ENCODE results near the gene OTOS. TPM values are rescaled to one million over a fixed set of nuclear protein-coding genes. Genes with fewer than 3 reads are reported as not detected.

Gene OTOS
- total RNA-seq, 2 donors from 2014 or later, result not detected

DNA sequence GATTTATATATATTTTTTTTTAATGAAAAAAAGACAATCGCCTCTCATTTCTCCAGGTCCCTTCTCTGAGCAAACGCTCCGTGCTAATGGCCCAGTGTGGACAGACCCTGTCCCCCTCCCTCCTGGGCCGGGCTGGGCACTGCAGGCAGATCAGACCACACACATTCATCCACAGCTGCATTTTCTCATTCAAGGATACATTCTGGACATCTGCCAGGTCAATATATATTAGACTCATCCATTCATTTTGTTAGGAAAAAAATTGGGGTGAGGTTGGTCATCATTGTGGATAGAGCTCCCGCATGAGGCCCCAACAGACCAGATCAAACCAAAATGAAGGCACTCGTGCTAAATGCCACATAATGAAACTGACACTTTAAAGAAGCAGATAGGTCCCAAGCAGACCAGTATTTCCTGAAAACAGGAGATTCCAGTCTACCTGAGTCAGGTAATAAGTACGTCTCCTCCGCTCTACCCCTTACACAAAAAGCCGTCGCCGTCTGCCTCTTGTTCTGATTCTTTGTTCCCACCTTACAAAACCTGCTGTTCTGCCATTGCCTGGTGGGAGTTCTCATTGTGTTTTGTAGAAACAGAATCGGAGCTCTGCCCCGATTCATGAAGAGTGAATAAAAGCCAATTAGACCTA, 15.4 kb upstream of the OTOS start:
- Histone ChIP-seq H3K36me3 (no peaks in the 10 kb centered on the region), H3K4me1 (replicated peaks) (no peaks in the 10 kb centered on the region), H3K27ac (no peak overlapping the region), H3K9me3 (no peaks in the 10 kb centered on the region), H3K27me3 (replicated peaks; ENCODE audit: insufficient read depth) (no peaks in the 10 kb centered on the region), H3K4me3 (no peak overlapping the region)
- no peak for DNase-seq (ENCODE audit: low spot score)
- WGBS, result 66% methylated on average over 13 of the region's 13 CpGs
- TF ChIP-seq POLR2A (IDR thresholded peaks at IDR 0.05), result no peak
- TF ChIP-seq, protein P1, sequence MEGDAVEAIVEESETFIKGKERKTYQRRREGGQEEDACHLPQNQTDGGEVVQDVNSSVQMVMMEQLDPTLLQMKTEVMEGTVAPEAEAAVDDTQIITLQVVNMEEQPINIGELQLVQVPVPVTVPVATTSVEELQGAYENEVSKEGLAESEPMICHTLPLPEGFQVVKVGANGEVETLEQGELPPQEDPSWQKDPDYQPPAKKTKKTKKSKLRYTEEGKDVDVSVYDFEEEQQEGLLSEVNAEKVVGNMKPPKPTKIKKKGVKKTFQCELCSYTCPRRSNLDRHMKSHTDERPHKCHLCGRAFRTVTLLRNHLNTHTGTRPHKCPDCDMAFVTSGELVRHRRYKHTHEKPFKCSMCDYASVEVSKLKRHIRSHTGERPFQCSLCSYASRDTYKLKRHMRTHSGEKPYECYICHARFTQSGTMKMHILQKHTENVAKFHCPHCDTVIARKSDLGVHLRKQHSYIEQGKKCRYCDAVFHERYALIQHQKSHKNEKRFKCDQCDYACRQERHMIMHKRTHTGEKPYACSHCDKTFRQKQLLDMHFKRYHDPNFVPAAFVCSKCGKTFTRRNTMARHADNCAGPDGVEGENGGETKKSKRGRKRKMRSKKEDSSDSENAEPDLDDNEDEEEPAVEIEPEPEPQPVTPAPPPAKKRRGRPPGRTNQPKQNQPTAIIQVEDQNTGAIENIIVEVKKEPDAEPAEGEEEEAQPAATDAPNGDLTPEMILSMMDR (IDR thresholded peaks at IDR 0.05), result no peak
- TF ChIP-seq POLR2AphosphoS5 (IDR thresholded peaks at IDR 0.05), result no peak
- intact Hi-C loops (cut with DNase I), result no loop called here

DNA sequence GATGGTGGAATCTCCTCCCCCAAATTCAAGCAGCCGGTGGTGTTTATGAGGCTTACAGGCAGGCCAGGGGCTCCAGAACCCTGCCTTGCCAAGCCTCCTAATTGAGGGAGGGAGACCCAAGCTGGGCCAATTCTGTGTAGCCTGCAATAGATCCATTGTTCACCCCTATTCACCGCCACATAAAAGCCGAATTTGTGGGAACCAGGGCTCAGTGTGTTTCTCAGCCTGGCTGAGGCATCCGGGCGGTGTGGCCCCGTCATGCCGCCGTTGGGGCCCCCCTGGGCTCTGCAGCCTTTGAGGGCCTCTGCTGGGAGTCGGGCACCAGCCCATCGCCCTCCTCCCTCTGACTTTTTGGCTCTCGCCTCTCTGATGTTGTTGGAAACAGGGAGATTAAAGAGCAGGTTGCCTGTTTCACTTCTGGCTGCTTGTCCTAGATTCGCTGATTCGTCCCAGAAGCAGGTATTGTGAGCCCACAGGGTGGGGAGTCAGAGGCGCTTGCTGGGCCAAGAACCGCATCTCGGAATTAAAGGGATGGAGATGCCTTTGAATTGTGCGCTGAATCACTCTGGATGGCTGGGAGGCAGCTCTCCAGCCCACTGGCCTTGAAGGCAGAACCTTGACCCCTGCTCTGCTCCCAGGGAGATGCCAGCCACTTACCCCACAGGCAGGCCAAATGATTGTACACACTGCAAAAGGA, 14.7 kb upstream of the OTOS start:
- Histone ChIP-seq H3K27me3 (replicated peaks; ENCODE audit: insufficient read depth) (no peaks in the 10 kb centered on the region), H3K4me1 (replicated peaks) (no peaks in the 10 kb centered on the region), H3K9me3 (no peaks in the 10 kb centered on the region), H3K36me3 (no peaks in the 10 kb centered on the region), H3K4me3 (no peak overlapping the region), H3K27ac (no peak overlapping the region)
- 56% methylated on average over 17 of the region's 17 CpGs for WGBS
- no peak for DNase-seq (ENCODE audit: low spot score)
- TF ChIP-seq, protein P1 (IDR thresholded peaks at IDR 0.05), result no peak
- TF ChIP-seq POLR2AphosphoS5 (IDR thresholded peaks at IDR 0.05) (no peak), POLR2A (IDR thresholded peaks at IDR 0.05) (no peak)
- intact Hi-C loops (cut with DNase I), result no loop called here

DNA sequence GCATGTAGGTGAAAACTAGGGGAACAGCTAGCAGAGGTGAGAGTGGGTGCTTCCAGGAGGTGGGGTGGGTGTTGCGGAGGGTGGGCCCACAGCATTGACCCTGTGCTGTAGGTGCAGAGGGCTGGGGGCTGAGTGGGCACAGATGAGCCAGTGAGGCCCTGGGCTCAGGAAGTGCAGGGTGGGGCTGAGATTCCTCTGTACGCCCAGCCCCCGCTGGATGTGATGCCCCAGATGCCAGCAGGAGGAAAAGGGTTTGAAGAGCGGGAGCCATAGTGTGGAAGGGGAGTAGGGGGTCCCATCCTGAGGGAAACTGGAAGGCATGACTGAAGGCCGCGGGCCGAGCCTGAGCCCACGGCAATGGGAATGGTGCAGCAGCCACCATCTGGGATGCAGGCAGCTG, 14.1 kb upstream of the OTOS start:
- intact Hi-C loops (cut with DNase I), result no loop called here
- no peaks in the 10 kb centered on the region for H3K27me3 ChIP-seq (replicated peaks; ENCODE audit: insufficient read depth)
- DNase-seq (ENCODE audit: low spot score), result no peak

DNA sequence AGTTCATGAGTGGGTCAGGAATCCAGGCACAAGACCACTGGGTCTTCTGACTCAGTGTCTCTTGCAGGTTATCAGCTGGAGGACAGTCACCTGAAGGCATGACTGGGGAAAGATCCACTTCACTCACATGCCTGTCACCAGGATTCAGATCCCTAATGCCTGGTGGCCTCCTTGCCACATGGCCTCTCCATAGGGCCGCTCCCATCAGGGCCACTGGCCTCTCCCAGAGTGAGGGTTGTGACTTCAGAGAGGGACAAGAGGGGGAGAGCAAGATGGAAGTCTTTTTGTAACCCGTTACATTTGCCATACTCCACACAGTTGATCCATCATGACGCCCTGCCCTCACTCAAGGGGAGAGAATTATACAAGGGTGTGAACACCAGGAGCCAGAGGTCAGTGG, 13.0 kb upstream of the OTOS start:
- no peaks in the 10 kb centered on the region for H3K36me3 ChIP-seq
- H3K27me3 ChIP-seq (replicated peaks; ENCODE audit: insufficient read depth), result no peaks in the 10 kb centered on the region
- DNase-seq (ENCODE audit: low spot score), result no peak
- H3K4me1 ChIP-seq (replicated peaks), result no peaks in the 10 kb centered on the region
- H3K4me3 ChIP-seq, result no peak overlapping the region
- intact Hi-C loops (cut with DNase I), result no loop called here
- H3K9me3 ChIP-seq, result no peaks in the 10 kb centered on the region
- no peak overlapping the region for H3K27ac ChIP-seq
- TF ChIP-seq, protein P1 (IDR thresholded peaks at IDR 0.05), result no peak
- TF ChIP-seq POLR2AphosphoS5 (IDR thresholded peaks at IDR 0.05), result no peak
- TF ChIP-seq POLR2A (IDR thresholded peaks at IDR 0.05), result no peak
- 86% methylated on average over 3 of the region's 3 CpGs for WGBS

More for the DNA sequence above, 14.1 kb upstream of the OTOS start:
- TF ChIP-seq POLR2AphosphoS5 (IDR thresholded peaks at IDR 0.05), result no peak
- TF ChIP-seq POLR2A (IDR thresholded peaks at IDR 0.05), result no peak
- Histone ChIP-seq H3K4me1 (replicated peaks) (no peaks in the 10 kb centered on the region), H3K9me3 (no peaks in the 10 kb centered on the region), H3K27ac (no peak overlapping the region), H3K36me3 (no peaks in the 10 kb centered on the region), H3K4me3 (no peak overlapping the region)
- 90% methylated on average over 8 of the region's 8 CpGs for WGBS

DNA sequence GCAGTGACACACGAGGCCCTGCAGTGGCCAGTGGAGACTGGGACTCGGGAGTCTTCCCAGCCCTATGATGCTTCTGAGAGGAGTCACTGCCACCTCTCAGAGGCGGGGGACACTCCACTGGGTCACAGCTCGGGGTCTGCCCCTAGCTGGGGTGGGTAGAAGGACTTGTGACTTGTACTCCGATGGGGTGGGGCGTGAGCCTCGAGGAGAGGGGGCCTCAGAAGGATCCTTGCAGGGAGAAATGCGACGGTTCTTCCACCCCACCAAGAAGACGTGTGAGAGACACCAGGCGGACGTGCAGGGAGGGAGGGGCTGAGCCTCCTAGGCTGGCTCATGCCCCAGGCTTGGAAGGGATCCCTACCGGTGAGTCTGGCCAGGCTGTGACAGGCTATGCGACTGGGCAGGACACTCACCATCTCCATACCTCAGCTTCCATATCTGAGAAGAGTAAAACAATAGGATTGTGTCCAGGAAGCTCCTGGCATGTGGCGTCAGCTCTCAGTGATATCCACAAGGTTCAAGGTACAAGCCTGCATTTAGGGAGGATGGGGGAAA, 11.1 kb upstream of the OTOS start:
- intact Hi-C loops (cut with DNase I), result no loop called here
- no peak overlapping the region for H3K4me3 ChIP-seq
- TF ChIP-seq, protein P1 (IDR thresholded peaks at IDR 0.05), result no peak
- no peak for TF ChIP-seq POLR2A (IDR thresholded peaks at IDR 0.05)
- TF ChIP-seq POLR2AphosphoS5 (IDR thresholded peaks at IDR 0.05), result no peak
- H3K27me3 ChIP-seq (replicated peaks; ENCODE audit: insufficient read depth), result no peaks in the 10 kb centered on the region
- no peaks in the 10 kb centered on the region for H3K9me3 ChIP-seq
- no peak overlapping the region for H3K27ac ChIP-seq
- DNase-seq (ENCODE audit: low spot score), result no peak
- H3K36me3 ChIP-seq, result no peaks in the 10 kb centered on the region
- WGBS, result 29% methylated on average over 15 of the region's 15 CpGs
- no peaks in the 10 kb centered on the region for H3K4me1 ChIP-seq (replicated peaks)

Measured in prostate gland (tissue), 2 donors.